Stimulated activated CD8-positive, alpha-beta memory T cell treated with anti-CD3 and anti-CD28 coated beads, Interleukin-15, amount 100 ng/mL, for 1 hour (primary cell): ENCODE measurements around the gene RTN4IP1.
"Not testable (repeated sequence)": the region's sequence is repeated elsewhere in the genome, so short reads cannot be mapped to it uniquely, and the experiment has no call there.

Experiments
- DNase-seq: peaks from one replicate; pipeline ENCODE4 v3.0.0-alpha.2; 2020; ENCODE audit warnings: low read depth

RTN4IP1 gene

GRCh38 chr6:106627760-106628159 is 1.5 kb downstream of the RTN4IP1 start:
- DNase-seq: not testable (repeated sequence)

DNA sequence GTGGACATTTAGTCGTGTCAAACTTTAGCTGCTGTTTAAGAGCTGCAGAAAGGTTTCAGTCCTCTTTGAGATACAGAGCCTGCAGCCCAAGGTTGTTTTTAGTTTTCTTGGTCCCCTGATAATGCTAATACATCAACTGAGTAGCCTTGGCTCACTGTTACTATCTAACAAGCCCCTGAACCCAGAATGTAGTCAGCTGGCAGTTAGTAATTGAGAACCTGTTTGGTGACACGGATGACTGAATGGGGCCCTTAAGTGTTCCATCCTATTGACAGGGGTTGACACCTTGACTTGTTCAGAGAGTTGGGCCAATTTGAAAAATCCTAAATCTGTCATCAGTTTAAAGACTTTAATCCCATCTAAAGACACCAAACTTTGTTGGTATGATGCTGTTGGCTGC is 2.8 kb downstream of the RTN4IP1 start:
- DNase-seq: no peak

GRCh38 chr6:106623039-106623438 is 6.3 kb downstream of the RTN4IP1 start:
- no peak for DNase-seq

- no peak for DNase-seq
Measured at GRCh38 chr6:106622412-106622811, 6.9 kb downstream of the RTN4IP1 start.

DNA sequence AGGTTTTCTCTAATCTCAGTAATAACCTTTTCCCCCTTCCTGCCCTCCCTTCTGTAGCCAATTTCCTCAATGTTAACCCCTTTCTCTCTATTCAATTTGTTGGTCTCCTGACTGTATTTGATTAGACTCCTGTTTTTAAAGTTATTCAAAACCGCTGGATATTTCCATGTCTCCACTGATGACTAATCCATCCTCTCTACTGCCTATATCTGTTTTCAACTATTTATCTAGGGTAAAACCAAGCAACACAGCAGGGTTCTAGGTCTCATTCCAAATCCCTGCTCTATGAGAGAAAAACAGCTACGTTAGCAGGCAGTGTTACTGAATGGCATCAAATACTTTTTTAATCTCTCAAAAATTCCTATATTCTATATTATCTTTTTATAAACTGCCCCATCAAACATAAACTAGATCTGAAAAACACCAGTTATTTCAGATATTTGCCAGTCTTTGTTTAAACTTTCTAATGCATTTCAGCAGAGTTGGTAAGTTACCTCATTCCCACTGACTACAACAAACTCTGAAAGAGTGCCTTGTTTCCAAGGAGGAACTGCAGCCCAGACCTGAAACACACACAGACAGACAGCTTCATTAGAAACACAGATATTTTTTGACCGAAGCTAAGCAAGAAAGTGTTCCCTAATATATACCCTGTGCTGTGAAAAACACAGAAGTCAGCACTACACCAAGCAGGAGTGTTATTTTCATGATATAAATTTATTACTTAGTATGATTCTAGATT is 8.2 kb downstream of the RTN4IP1 start:
- no peak for DNase-seq

DNA sequence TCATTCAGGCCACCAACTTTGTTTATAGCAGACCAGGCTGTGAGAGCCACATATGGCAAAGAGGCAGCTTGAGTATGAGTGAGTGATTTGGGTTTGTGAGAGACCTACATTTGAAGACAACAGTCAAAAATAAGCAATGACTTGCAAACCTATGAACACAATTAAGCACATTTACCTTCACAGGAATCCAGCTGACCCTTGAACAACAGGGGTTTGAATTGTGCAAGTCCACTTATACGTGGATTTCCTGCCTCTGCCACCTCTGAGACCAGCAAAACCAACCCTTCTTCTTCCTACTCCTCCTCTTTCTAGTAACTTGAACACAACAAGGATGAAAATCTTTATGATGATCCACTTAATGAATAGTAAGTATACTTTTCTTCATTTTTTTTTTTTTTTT is 10.1 kb downstream of the RTN4IP1 start:
- no peak for DNase-seq

- no peak for DNase-seq
Measured at GRCh38 chr6:106618324-106618723, 11.0 kb downstream of the RTN4IP1 start.

DNA sequence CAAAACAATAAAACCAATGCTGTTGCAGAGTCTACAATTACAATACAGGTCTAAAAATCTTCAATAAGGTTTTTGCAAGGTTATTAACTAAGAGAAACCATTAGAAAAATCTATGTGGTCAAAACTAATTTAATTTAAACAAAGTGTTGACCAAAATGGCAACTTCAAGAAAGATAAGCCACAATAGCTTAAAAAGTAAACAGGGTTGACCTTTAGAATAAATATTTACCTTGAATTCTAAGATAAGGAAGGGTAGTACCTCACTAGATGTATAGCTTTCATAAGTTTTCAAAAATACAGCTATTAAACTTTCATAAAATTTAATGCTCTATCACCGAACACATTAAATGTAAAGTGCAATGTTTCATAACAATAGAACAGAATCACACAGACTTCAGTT is 11.4 kb downstream of the RTN4IP1 start:
- no peak for DNase-seq

DNA sequence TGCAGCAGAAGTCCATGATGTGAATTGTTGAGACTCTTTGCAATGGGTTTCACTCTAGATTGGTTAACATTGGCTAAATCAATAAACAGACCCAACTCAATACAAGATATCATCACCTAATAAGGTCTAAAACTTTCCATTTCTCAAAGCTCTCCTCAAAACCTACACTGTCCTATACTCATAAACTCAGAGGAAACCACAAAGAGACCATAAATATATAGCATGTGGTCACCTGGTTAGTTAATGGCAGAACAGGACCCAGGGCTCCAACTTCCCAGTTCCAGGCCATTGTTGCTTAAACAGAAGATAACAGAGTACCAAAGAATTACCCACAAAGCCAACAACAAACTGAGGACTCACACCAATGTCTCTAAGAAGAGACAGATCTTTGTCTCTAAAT is 12.0 kb downstream of the RTN4IP1 start:
- no peak for DNase-seq

DNA sequence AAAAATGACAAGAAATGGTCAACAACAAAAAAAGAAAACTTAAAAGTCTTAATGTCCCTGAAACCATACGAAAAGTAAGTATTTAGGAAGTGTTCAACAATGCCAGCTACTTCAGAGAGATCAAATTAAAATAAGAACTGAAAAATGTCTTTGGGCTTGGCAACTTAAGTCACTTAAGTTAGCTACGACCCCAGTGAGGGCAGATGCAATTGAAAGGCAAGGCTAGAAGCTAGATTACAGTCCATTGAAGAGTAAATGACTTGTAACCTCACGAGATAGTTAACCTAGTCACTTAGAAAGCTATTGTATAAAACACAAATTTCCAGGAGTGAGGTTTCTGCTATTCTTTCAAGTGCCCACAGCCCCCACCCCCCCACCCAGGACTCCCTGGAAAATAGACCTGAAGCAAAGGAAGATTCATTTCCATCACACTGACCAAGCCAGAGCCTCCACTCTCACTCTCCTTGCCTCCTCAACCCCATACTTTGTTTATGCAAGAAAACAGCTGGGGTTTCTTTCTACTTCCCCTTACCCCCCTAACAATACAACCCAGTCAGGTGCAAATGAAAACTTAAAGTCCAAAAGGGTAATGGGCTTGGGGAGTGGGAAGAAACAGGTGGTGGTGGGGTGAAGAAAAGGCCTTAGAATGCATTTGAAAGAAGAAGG is 14.6 kb downstream of the RTN4IP1 start:
- DNase-seq: no peak

- no peak for DNase-seq
Measured at GRCh38 chr6:106614166-106614565, 15.1 kb downstream of the RTN4IP1 start.

- DNase-seq: no peak
Measured at GRCh38 chr6:106613590-106613989, 15.7 kb downstream of the RTN4IP1 start.

DNA sequence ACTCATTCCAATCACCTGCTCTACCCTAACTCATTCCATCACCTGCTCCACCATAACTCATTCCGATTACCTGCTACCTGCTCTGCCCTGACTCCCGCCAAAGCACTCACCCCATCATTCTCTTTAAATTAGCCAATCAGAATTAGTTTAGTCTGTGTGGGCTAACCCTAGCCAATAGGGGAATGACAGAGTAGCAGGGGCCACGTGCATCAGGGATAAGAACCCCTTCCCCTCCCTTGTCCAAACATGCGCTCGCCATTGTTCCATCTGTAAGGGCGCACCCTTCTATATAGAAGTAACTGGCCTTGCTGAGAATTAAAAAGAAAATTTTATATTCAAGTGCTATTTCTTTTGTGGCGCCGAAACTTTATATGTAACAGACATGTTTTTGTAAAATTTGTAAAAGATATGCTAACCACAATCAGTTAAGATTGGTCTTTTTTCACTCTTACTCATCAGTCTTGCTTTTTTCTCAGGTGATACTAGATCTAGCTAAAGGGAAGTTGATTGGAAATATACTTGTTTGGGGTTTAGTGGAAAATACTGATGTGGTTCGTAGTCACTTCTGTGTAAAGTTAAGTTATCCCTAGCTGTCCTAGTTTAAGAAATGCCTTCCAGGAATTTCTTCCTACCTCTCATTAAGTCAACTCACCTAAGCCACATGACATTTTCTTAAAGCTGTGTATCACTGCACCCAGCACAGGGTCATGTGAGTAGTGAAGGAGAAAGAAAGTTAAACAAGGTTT is 16.5 kb downstream of the RTN4IP1 start:
- DNase-seq: no peak

DNA sequence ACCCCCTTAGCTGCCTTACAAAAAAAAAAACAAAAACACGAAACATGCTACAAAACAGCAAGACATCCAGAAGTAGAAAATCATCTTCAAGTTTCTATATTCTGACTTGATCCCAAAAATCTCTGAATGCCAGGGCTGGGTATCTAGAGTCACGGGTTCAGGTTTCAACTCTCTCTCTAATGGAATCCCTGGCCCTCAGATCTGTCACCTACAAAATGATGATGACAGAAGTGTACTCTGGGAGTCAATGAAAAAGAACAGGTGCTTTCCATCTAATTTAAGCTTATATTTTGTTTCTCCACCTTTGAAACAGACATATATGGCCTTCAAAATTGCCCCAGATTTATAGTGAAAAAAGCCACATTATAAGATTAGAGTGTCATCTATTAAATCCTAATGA is 18.3 kb downstream of the RTN4IP1 start:
- no peak for DNase-seq

DNA sequence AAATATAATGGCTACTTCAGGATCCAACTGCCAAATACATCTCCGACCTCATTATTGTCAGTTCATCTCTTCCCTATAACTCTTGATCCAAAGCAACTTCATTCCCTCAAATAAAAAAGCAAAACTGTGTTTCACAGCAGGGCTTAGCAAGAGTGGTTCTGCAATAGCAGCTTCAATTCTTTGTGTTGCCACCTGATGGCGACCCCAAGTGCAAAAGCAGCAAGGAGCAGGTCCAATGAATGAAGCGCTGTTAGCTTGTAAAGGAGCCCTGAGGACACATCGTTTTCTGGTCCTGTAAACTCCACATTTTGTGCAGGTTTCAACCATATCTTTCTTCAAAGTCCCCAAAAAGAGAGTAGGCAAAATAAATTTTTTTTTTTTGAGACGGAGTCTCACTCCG is 19.6 kb downstream of the RTN4IP1 start:
- DNase-seq: no peak

DNA sequence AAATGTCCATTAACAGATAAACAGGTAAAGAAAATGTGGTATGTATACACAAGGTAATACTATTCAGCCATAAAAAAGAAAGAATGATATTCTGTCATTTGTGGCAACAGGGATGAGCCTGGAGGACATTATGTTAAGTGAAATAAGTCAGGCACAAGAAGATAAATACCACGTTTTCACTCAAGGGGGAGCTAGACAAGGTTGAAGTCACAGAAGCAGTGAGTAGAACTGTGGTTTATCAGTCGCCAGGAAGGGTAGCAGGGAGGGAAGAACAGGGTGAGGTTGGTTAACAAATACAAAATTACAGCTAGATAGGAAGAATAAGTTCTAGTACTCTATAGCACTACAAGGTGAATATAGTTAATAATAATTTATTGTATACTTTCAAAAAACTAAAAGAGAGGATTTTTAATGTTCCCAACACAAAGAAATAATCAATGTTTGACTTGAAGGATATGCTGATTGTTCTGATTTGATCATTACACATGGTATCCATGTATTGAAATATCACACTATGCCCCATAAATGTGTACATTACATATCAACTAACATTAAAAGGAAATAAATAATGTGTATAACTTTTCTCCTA is 21.1 kb downstream of the RTN4IP1 start:
- no peak for DNase-seq

- DNase-seq: no peak
Measured at GRCh38 chr6:106600329-106600728, 29.0 kb downstream of the RTN4IP1 start.

DNA sequence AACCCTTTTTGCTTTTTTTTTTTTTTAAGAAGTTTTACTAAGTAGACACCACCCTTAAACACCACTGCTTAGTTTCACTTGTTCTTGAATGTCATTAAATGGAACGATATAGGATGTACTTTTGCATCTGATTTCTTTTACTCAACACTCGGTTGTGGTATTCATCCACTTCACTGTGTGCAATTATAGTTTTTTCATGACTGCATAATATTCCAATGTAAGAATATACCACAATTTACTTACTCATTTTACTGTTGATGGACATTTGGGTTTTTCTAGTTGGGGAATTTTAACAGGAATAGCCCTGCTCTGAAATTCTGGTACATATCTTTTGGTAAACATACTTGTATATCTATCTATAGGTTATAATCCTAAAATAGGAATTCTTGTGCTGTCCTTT is 29.9 kb downstream of the RTN4IP1 start:
- DNase-seq: no peak

GRCh38 chr6:106591111-106591825 is 38.0 kb downstream of the RTN4IP1 start:
- DNase-seq: no peak

GRCh38 chr6:106588937-106589336 is 40.4 kb downstream of the RTN4IP1 start:
- DNase-seq: not testable (repeated sequence)

GRCh38 chr6:106586815-106587415 is 42.4 kb downstream of the RTN4IP1 start:
- no peak for DNase-seq

GRCh38 chr6:106581468-106581867 is 47.8 kb downstream of the RTN4IP1 start:
- DNase-seq: no peak
